CD4-positive, alpha-beta T cell treated with Interleukin-6 at 100 ng/mL for 8 hours (primary cell): Measurements from ENCODE around the gene RNF212.
"Not testable (repeated sequence)": the region's sequence is repeated elsewhere in the genome, so short reads cannot be mapped to it uniquely, and the experiment has no call there.

Source experiments
- DNase-seq: peaks from one replicate; pipeline ENCODE4 v3.0.0-alpha.2; 2020; ENCODE audit warnings: mixed read lengths, low spot score

The RNF212 gene, protein sequence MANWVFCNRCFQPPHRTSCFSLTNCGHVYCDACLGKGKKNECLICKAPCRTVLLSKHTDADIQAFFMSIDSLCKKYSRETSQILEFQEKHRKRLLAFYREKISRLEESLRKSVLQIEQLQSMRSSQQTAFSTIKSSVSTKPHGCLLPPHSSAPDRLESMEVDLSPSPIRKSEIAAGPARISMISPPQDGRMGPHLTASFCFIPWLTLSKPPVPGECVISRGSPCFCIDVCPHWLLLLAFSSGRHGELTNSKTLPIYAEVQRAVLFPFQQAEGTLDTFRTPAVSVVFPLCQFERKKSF

DNA sequence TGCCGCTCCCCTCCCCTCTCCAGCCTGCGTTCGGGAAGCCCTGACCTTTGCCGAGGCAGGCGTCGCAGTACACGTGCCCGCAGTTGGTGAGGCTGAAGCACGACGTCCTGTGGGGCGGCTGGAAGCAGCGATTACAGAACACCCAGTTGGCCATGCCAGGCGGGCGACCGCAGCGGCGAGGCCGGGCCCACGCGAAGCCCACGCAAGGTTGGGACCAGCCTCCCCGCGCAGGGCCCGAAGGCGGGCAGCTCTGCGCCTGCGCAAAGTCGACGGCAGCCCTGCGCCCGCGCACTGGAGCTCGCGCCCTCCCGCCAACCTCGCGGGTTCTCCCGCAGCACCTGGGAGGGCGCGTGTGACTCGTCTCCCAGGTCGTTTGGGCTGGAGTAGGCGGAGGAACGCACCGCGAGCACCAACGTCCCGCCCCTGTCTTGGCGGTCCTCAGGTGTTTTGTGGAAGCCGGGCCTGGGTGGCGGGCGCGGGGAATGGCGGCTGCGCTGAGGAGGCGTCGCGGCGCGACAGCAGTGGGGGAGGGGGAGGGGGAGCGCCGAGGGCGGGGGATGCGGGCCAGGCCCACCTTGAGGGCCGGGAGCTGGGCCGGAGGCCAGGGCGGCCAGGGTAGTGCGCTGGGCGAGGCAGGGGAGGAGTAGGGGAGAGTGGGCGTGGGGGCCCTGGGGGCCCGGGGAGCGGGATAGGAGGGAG lies at the start of gene RNF212:
RNF212 (minus strand) TSS at position 254 of the 699 bp plus-strand sequence; CDS start at position 154, 100 bp downstream.
- peak; percentile 28 for DNase-seq

DNA sequence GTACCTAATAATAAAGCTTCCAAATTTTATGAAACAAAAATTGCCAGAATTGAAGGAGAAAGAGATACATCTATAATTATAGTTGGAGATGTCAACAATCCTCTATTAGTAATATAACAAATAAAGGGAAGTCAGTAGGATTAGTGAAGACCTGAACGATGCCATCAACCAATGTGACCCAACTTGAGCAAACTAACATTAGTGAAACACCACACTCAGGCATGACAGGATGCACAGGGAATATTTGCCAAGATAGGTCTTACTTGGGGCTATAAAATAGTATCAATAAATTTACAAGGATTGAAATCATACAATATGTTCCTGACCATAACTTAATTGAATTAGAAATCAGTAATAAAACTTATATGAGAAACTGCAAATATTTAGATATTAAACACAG lies 47.0 kb upstream of the RNF212 start:
- no peak for DNase-seq

DNA sequence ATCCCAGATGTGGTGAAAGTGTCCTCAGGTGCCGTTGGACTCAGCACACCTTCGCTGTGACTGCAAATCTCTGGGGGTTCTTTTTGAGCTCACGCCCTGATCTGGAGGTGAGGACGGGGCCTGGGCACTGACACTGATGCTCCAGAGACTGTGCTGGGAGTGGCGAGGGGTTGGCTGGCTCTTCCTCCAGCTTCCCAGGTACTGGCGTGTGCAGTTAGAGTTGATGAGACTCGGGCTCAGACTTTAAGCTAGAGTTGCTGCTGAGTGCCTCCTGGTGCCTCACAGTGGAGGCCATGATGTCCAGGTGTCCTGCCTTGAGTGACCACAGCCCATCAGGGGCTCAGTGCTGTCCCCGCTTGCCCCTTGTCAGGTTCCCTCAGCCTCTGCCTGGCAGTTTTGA lies 42.7 kb upstream of the RNF212 start:
- DNase-seq, result no peak

DNA sequence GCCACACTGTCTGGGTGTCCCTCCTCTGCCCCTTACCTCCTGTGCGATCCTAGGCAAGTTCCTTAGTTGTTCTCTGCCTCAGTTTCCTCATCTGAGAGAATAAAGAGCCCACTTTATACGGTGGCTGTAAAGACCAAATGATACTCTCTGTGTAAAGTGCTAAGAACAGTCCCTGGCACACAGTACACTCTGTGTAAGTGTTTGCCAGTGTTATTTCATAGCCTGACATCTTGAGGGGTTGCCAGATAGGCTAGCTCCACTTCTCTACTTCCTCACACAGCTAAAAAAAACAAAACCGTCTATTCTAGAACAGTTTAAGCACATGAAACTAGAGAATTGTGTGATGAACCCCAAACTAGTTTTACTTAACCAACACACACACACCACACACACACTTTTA lies 42.0 kb upstream of the RNF212 start:
- no peak for DNase-seq

DNA sequence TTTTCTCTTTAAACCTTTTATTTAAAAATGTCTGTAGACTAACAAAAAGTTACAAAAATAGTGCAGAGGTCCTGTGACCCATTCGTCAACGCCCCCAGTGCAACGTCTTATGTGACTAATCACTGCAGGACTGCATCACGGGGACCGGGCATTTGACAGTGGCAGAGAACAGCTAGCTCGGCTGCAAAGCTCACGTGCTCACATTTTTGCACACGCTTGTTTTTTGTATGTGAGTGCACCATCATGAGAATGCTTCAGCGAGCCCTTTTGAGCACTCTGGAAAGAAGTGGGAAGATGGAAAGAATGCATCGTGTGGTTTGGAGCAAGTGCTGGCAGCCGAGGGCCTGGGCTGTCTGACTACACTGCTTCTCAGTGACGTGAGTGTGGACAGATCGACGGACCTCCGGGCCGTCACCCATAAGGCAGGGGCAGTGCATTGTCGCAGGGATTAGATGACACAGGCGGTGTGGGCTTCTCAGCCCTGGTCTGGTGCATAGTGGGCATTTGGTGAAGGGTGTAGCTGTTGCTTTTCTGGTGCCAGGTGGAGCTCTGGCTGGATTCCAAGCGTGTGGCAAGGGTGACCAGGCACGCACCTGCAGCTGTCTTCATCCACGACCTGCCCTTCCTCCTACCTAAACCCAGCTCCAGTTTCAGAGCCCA lies 41.3 kb upstream of the RNF212 start:
- no peak for DNase-seq

DNA sequence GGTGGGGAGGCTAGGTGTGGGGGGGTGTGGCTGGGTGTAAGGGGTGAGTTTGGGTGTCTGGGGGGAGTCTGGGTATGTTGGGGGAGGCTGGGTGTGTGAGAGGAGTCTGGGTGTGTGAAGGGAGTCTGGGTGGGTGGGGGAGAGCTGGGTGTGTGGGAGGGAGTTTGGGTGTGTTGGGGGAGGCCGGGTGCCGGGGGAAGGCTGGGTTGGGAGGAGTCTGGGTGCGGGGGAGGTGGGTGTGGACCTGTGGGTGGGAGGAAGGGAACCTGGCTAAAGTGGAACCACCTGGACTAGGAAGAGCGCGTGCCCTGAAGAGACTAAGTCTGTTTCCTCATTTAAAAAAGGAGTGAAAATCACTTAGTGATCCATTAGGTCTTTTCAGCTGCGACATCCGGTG lies 40.8 kb upstream of the RNF212 start:
- DNase-seq, result no peak

DNA sequence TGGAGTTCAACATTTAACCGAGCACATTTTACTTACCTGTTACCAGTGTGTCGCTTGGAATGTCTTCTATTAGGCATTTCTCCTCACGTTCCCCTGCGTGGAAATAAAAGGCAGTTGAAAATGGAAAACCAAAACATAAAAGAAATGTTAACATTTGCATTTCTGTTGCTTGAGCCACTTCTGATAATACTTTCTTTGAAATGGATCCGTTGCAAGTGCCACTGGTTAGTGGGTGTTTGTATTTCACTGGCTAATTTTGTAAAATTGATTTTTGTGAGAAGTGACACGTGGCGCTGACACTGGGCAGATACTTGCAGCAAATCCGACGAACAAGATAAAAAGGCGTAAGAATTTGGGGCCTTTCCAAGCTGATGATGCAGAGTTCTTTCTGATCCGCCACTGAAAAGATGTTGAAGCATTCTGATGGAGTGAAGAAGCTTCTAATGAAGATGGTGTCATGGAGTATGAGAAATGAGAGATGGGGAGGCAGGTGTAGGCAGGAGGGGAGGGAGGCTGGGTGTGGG lies 40.3 kb upstream of the RNF212 start:
- DNase-seq, result no peak

DNA sequence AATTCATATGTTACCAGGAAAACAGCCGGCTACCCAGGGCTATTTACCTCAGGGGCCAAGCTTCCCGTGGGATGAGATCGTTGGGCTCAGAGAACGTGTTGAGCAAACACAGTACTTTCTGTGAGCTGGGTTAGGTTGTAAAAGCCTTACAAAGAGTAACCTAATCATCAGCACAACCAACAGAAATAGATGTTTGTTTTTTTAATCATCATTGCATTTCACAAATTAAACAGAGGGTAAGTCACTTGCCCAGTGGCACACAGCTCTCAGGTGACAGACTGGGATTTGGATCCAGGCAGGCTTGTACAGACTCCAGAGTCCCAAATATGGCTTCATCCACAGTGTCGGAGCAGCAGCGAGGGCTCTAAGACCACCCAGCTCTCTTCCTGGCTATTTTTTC lies 38.9 kb upstream of the RNF212 start:
- DNase-seq, result no peak

DNA sequence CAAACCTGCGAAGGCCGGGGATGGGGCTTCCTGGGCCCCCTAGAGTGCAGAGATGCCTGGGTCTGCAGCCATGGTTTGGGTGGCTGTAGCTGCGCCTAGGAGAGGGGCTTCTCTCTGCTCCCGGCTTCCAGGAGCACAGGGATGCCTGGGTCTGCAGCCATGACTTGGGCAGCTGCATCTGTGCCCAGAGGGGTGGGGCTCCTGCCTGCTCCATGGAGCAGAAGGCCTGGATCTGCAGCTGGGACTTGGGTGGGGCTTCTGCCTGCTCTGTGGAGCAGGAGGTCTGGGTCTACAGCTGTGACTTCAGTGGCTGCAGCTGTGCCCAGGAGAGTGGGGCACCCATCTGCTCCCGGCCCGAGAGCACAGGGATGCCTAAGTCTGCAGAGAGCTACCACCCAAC lies 38.2 kb upstream of the RNF212 start:
- DNase-seq, result no peak

DNA sequence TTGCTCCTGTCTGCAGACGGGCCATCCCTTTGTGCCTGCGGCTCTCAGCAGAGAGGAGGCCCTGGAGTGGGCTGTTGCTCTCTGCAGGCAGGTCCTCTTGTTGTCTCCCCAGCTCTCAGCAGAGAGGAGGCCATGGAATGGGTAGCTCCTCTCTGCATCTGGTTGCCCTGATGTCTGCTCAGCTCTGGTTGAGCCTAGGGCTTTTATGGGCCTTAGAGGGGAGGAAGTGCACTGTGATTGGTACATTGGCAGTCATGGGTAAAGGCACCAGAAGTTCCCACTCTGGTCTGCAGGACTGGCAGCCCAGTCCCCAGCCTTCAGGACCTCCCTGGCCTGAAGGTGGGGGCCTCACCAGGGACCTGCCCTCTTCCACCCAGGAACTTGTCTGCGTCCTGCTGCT lies 37.5 kb upstream of the RNF212 start:
- no peak for DNase-seq

DNA sequence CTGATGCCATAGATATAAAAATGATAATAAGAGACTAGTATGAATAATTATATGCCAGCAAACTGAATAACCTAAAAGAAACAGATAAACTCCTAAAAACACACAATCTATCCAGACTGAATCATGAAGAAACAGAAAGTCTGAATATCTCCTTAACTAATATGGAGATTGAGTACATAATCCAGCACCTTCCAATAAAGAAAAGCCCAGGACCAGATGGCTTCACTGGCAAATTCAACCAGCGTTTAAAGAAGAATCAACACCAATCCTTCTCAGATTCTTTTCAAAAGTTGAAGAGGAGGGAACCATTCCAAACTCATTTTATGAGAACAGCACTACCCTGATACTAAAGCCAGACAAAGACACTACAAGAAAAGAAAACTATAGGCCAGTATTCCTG lies 26.5 kb upstream of the RNF212 start:
- DNase-seq, result no peak

DNA sequence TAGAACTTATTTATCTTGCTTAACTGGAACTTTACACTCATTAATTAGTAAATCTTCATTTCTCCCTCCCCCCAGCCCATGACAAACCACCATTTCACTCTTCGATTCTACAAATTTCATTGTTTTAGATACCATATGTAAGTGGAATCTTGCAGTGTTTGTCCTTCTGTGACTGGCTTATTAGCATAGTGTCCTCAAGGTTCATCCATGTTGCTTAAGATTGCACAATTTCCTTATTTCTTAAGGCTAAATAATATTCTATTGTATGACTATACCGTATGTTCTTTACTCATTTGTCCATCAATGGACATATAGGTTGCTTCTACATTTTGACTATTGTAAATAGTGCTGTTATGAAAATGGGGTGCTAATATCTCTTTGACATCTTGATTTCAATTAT lies 24.5 kb upstream of the RNF212 start:
- no peak for DNase-seq

DNA sequence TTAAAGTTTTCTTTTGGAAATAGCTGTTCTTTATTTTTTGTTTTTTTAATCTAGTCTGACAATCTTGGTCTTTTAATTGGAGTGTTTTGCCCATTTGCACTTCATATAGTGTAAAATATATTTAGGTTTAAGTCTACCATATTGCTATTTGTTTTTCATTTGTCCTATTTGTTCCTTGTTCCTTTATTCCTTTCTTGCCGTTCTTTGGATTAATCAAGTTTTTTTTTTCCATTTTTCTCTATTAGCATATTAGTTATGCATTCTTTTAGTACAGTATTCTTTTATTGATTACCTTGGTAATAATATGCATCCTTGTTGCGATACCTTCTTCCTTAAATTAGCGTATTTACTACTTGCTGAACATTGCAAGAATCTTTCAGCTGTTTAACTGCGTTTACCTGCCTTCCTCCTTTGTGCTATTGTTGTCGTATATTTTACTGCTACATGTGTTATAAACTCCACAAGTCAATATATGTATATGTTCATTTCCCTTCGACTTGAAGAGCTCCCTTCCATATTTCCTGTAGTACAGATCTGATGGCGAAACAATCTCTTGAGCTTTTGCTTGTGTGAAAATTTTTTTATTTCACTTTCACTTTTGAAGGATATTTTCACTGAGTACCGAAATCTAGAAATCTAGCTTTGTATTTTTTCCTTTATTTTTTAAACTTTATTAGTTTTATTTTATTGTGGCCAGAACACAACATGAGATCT lies 23.9 kb upstream of the RNF212 start:
- DNase-seq, result no peak

DNA sequence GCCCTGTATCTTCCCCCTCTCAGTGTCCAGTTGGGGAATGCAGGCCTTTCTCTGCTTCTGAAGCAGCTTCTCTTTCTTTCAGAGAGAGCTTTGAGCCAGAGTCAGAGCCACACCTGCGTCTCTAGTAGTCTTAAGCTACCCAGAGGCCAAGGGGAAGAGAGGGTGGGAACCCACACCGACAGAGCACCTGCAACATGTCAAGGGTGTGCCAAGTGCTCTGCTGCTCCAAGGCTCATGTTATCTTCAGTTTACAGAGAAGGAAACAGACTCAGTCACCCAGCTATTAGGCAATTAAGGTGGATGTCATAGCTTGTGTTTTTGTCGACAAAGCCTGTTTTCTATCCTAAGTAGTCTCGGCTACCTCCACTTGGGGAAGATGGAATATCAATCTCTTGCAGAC lies 22.7 kb upstream of the RNF212 start:
- DNase-seq, result no peak

DNA sequence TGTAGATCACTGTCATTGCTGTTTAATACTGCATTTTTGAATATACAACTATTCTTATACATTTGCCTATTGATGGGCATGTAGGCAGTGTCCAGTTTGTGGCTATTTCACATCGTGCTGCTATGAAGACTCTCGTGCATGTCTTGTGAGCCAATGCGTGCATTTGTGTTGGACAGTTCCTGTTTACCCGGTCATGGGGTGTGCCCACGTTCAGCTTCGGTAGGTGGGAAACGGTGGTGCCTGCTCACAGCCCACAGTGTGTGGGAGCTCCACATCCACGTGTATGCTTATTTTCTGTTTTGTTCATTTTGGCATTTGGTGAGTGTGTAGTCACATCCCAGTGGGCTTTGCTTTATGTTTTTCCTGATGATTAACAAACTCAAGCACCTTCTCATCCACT lies 19.7 kb upstream of the RNF212 start:
- DNase-seq, result no peak

DNA sequence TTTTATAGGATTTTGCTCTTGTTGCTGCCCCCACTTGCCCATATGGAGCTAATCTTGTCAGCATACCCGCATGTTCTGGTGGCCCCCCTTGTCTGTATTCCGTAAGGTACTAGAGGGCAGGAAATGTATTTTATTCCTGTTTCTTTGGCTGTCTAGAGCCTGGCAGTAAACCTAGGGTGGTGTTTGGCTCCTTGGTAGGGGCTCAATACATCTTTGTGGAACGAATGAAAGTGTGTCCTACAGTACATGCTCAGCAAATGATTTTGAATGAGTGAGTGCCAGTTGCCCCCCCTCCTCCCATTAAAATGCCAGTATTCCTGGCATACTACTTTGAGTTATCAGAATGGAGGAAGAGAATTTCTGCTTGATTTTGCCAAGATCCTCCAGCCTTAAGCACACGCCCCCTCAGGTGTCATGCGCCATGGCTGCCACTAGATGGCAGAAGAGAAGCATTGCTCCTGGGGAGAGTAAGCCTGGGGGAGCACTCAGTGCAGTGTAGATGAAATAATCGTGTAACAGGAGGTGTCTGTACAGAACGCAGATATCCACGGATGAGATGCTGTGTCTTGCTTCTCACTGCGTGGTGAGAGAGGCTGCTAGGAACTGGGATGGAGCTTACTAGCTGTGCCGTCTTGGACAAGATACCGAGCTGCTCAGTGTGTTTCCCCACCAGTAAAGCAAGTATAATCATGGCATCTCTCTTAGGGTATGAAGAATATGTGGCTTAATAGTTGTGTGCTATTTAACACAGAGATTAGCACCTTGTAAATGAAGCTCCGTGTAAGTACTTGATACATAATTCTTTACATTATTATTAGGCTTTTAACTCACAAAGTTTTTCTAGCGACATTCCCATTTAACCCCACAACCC lies 17.2 kb upstream of the RNF212 start:
- DNase-seq, result peak; percentile 74

DNA sequence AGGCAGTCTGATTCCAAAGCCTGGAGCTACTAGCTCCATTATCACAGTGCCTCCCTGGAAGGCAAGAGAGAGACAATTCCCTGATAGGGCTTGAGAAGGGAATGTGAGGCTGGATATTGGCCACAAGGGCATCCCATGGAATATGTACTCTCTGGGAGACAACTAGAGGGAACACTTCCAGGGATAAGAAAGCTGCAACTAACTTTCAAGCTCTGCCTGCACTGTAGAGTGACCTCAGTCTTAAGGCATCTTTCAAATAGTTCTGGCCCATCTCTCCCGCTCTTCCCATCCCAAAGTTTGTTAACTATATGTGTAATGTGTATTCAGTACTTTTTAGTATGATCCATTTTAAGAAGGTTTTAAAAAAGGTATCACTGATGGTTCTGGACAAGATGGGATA lies 13.1 kb upstream of the RNF212 start:
- DNase-seq, result no peak

DNA sequence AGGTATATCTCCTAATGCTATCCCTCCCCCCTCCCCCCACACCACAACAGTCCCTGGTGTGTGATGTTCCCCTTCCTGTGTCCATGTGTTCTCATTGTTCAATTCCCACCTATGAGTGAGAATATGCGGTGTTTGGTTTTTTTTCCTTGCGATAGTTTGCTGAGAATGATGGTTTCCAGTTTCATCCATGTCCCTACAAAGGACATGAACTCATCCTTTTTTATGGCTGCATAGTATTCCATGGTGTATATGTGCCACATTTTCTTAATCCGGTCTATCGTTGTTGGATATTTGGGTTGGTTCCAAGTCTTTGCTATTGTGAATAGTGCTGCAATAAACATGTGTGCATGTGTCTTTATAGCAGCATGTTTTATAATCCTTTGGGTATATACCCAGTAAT lies 12.1 kb upstream of the RNF212 start:
- DNase-seq, result not testable (repeated sequence)

DNA sequence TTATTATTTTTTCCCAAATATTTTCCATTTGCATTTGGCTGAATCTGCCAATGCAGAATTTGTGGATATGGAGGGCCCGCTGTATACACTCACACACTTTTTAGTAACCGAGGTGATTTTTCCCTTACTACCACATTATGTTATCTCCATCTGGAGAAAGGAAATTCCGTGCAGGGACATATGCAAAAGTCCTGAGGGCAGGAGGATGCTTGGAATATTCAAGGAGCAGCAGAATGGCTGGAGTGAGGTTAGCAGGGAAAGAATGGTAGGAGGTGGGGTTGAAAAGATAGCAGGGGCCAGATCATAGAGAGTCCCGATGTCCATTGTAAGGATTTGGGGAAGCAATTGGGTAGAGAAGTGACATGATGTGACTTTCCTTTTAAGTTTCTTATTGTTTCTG lies 11.5 kb upstream of the RNF212 start:
- no peak for DNase-seq

DNA sequence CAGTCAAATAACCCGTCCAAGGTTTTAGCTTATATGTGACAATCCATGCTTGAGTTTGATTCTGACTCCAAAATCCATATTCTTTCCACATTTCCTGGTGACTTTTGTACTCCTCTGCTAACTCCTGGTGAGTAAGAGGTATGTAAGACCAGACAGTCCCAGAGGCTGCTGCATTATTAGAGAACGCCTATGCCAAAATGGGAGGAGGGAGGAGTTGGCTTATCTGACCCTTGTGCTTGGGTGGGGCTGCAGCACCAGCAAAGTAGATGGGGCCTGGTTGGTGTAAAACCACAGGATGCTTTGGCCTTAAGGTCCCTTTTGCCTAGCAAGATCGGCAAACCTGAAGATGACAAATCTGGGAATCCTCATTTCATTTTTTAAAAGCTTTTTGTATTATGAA lies 9.1 kb upstream of the RNF212 start:
- DNase-seq, result no peak

DNA sequence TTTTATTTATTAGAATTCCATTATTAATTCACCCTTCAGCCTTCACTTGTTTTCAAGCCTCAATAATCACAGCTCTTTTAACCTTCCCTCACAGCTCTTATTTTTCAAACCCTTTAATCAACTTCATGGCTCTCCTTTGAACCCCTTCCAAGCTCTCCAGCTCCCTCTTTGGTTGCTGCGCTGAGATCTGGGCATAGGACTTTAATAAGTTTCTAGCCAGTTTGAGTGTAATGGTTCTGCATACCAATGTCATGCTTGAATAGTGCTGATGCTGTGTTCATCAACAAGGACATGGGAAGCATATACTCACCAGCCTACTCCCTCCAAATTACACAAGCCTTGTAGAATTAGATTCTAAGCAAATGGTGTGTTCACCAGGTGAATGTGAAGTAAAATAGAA lies 3.5 kb upstream of the RNF212 start:
- DNase-seq, result no peak
